IMR-90 (cell line): ENCODE measurements around the gene FANCF.

ENCODE experiments used
- POLR2A ChIP-seq: IDR thresholded peaks from 2 replicates; pipeline ENCODE4 v1.6.1; 2012; ENCODE audit warnings: mild to moderate bottlenecking, low read depth, low read length
- USF2 ChIP-seq: fragments of 150-350 bp; IDR thresholded peaks from 2 replicates; pipeline ENCODE4 v1.6.1; 2017; ENCODE audit warnings: mild to moderate bottlenecking, antibody characterized with exemption, low read length, low read depth

- TF ChIP-seq POLR2A (no peak), USF2 (no peak)
Measured at GRCh38 chr11:22640862-22641261, 15.2 kb upstream of the FANCF start.
